Parathyroid adenoma (tissue), 2 donors: ENCODE data around the gene SIN3A.

Experiments used
- H2AFZ ChIP-seq: fragments of 300-600 bp; sonication (generic); one replicate; pipeline ENCODE4 v1.7.0; 2017; ENCODE audit warnings: antibody characterized with exemption, mild to moderate bottlenecking
- H3K27ac ChIP-seq: fragments of 300-600 bp; sonication (generic); one replicate; pipeline ENCODE4 v1.7.0; 2017
- H3K27me3 ChIP-seq: fragments of 300-600 bp; sonication (generic); one replicate; pipeline ENCODE4 v1.7.0; 2017; ENCODE audit warnings: low read length; ENCODE audit not compliant: control insufficient read depth, insufficient read depth
- H3K36me3 ChIP-seq: fragments of 300-600 bp; sonication (generic); one replicate; pipeline ENCODE4 v1.7.0; 2017; ENCODE audit warnings: low read length; ENCODE audit not compliant: control insufficient read depth, insufficient read depth
- H3K4me1 ChIP-seq: fragments of 300-600 bp; sonication (generic); one replicate; pipeline ENCODE4 v1.7.0; 2017; ENCODE audit warnings: control low read depth
- H3K4me2 ChIP-seq: fragments of 300-600 bp; sonication (generic); one replicate; pipeline ENCODE4 v1.7.0; 2017; ENCODE audit warnings: low read length
- H3K4me3 ChIP-seq: fragments of 300-600 bp; sonication (generic); one replicate; pipeline ENCODE4 v1.7.0; 2017; ENCODE audit warnings: low read depth, low read length
- H3K79me2 ChIP-seq: fragments of 300-600 bp; sonication (generic); one replicate; pipeline ENCODE4 v1.7.0; 2017; ENCODE audit warnings: control low read depth
- H3K9ac ChIP-seq: fragments of 300-600 bp; sonication (generic); one replicate; pipeline ENCODE4 v1.7.0; 2017; ENCODE audit warnings: mild to moderate bottlenecking
- H3K9me3 ChIP-seq: fragments of 300-600 bp; sonication (generic); one replicate; pipeline ENCODE4 v1.7.0; 2017; ENCODE audit warnings: low read length; ENCODE audit not compliant: control insufficient read depth
- CTCF ChIP-seq: fragments of 300-600 bp; sonication (generic); IDR thresholded peaks from one replicate; pipeline ENCODE4 v1.7.0; 2017; ENCODE audit warnings: antibody characterized with exemption, mild to moderate bottlenecking
- donor health status: primary hyperparathyroidism.

The SIN3A gene

GRCh38 chr15:75358771-75359536 is 92.5 kb downstream of the SIN3A start:
- no peak overlapping the region for H3K4me2 ChIP-seq
- TF ChIP-seq CTCF: no peak
- no peak overlapping the region for H3K27ac ChIP-seq
- no peaks in the 10 kb centered on the region for H3K9me3 ChIP-seq
- H3K79me2 ChIP-seq: no peaks in the 10 kb centered on the region
- no peak overlapping the region for H3K4me3 ChIP-seq
- no peaks in the 10 kb centered on the region for H3K27me3 ChIP-seq
- no peaks in the 10 kb centered on the region for H3K4me1 ChIP-seq
- no peak overlapping the region for H3K9ac ChIP-seq
- no peak overlapping the region for H2AFZ ChIP-seq
- no peaks in the 10 kb centered on the region for H3K36me3 ChIP-seq

- no peaks in the 10 kb centered on the region for H3K79me2 ChIP-seq
- no peak overlapping the region for H2AFZ ChIP-seq
- no peak overlapping the region for H3K9ac ChIP-seq
- no peaks in the 10 kb centered on the region for H3K36me3 ChIP-seq
- H3K4me3 ChIP-seq: no peak overlapping the region
- H3K9me3 ChIP-seq: no peaks in the 10 kb centered on the region
- H3K27me3 ChIP-seq: no peaks in the 10 kb centered on the region
- H3K4me1 ChIP-seq: no peaks in the 10 kb centered on the region
- H3K27ac ChIP-seq: no peak overlapping the region
- TF ChIP-seq CTCF: no peak
- no peak overlapping the region for H3K4me2 ChIP-seq
These were observed 93.4 kb downstream of the SIN3A start for GRCh38 chr15:75357976-75358673.

GRCh38 chr15:75356517-75356916 is 95.0 kb downstream of the SIN3A start:
- Histone ChIP-seq H3K4me1 (no peaks in the 10 kb centered on the region), H3K9ac (no peak overlapping the region), H2AFZ (no peak overlapping the region), H3K4me3 (no peak overlapping the region), H3K4me2 (no peak overlapping the region), H3K36me3 (no peaks in the 10 kb centered on the region), H3K9me3 (no peaks in the 10 kb centered on the region), H3K79me2 (no peaks in the 10 kb centered on the region), H3K27ac (no peak overlapping the region), H3K27me3 (no peaks in the 10 kb centered on the region)
- TF ChIP-seq CTCF: no peak

- Histone ChIP-seq H3K4me2 (no peak overlapping the region), H3K79me2 (no peaks in the 10 kb centered on the region), H3K4me3 (no peak overlapping the region), H2AFZ (no peak overlapping the region), H3K4me1 (no peaks in the 10 kb centered on the region), H3K27me3 (no peaks in the 10 kb centered on the region), H3K36me3 (no peaks in the 10 kb centered on the region), H3K9ac (no peak overlapping the region), H3K27ac (no peak overlapping the region), H3K9me3 (no peaks in the 10 kb centered on the region)
- no peak for TF ChIP-seq CTCF
These were observed 95.5 kb downstream of the SIN3A start for GRCh38 chr15:75356006-75356405.
